ENCODE measurements around the gene ZNF438.

The ZNF438 gene

GRCh38 chr10:31075434-31075833 is 43.8 kb upstream of the ZNF438 start:
- peak; percentile 61; the same call in 2 of the 3 replicates for ATAC-seq
- TF ChIP-seq ZFP30 (CRISPR knock-in tag; IDR thresholded peaks at IDR 0.05): no peak
- TF ChIP-seq CREB5 (CRISPR knock-in tag; IDR thresholded peaks at IDR 0.05; ENCODE audit: low read depth): no peak
- no peak for TF ChIP-seq TSHZ2 (CRISPR knock-in tag; IDR thresholded peaks at IDR 0.05)
- TF ChIP-seq ESRRG (CRISPR knock-in tag; IDR thresholded peaks at IDR 0.05): no peak
- no peak for TF ChIP-seq ZFP3 (CRISPR knock-in tag; IDR thresholded peaks at IDR 0.05)
- no peak for TF ChIP-seq OSR1 (CRISPR knock-in tag; IDR thresholded peaks at IDR 0.05)
- no peak for TF ChIP-seq ARNTL (CRISPR knock-in tag; IDR thresholded peaks at IDR 0.05; ENCODE audit: borderline replicate concordance, low read depth)
- TF ChIP-seq, protein P1, sequence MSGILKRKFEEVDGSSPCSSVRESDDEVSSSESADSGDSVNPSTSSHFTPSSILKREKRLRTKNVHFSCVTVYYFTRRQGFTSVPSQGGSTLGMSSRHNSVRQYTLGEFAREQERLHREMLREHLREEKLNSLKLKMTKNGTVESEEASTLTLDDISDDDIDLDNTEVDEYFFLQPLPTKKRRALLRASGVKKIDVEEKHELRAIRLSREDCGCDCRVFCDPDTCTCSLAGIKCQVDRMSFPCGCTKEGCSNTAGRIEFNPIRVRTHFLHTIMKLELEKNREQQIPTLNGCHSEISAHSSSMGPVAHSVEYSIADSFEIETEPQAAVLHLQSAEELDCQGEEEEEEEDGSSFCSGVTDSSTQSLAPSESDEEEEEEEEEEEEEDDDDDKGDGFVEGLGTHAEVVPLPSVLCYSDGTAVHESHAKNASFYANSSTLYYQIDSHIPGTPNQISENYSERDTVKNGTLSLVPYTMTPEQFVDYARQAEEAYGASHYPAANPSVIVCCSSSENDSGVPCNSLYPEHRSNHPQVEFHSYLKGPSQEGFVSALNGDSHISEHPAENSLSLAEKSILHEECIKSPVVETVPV (CRISPR knock-in tag; IDR thresholded peaks at IDR 0.05): no peak
- no peak for TF ChIP-seq ISL1 (CRISPR knock-in tag; IDR thresholded peaks at IDR 0.05)
- no peak for TF ChIP-seq PPARA (CRISPR knock-in tag; IDR thresholded peaks at IDR 0.05; ENCODE audit: borderline replicate concordance)

- TF ChIP-seq ISL1 (CRISPR knock-in tag; IDR thresholded peaks at IDR 0.05): no peak
- no peak for TF ChIP-seq BACH2 (CRISPR knock-in tag; IDR thresholded peaks at IDR 0.05; ENCODE audit: borderline replicate concordance)
- TF ChIP-seq, protein P2, sequence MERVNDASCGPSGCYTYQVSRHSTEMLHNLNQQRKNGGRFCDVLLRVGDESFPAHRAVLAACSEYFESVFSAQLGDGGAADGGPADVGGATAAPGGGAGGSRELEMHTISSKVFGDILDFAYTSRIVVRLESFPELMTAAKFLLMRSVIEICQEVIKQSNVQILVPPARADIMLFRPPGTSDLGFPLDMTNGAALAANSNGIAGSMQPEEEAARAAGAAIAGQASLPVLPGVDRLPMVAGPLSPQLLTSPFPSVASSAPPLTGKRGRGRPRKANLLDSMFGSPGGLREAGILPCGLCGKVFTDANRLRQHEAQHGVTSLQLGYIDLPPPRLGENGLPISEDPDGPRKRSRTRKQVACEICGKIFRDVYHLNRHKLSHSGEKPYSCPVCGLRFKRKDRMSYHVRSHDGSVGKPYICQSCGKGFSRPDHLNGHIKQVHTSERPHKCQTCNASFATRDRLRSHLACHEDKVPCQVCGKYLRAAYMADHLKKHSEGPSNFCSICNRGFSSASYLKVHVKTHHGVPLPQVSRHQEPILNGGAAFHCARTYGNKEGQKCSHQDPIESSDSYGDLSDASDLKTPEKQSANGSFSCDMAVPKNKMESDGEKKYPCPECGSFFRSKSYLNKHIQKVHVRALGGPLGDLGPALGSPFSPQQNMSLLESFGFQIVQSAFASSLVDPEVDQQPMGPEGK (CRISPR knock-in tag; IDR thresholded peaks at IDR 0.05; ENCODE audit: borderline replicate concordance): no peak
- no peak for TF ChIP-seq GLIS3 (CRISPR knock-in tag; IDR thresholded peaks at IDR 0.05)
- no peak for TF ChIP-seq ZFP3 (CRISPR knock-in tag; IDR thresholded peaks at IDR 0.05)
- TF ChIP-seq TOX (CRISPR knock-in tag; IDR thresholded peaks at IDR 0.05; ENCODE audit: borderline replicate concordance): no peak
- no peak for ATAC-seq
Observed at GRCh38 chr10:31074722-31075086, 43.0 kb upstream of the ZNF438 start.

- no peak for ATAC-seq
- no peak for TF ChIP-seq CREB5 (CRISPR knock-in tag; IDR thresholded peaks at IDR 0.05; ENCODE audit: low read depth)
- TF ChIP-seq OSR1 (CRISPR knock-in tag; IDR thresholded peaks at IDR 0.05): no peak
- TF ChIP-seq PPARA (CRISPR knock-in tag; IDR thresholded peaks at IDR 0.05; ENCODE audit: borderline replicate concordance): no peak
- TF ChIP-seq ZNF565 (CRISPR knock-in tag; conservative IDR thresholded peaks at IDR 0.05; ENCODE audit: low read depth): no peak
- no peak for TF ChIP-seq ZNF8 (CRISPR knock-in tag; IDR thresholded peaks at IDR 0.05)
- no peak for TF ChIP-seq ZNF70 (CRISPR knock-in tag; IDR thresholded peaks at IDR 0.05)
- TF ChIP-seq ZFP30 (CRISPR knock-in tag; IDR thresholded peaks at IDR 0.05): no peak
- no peak for TF ChIP-seq TOX (CRISPR knock-in tag; IDR thresholded peaks at IDR 0.05; ENCODE audit: borderline replicate concordance)
- no peak for TF ChIP-seq SNAI2 (CRISPR knock-in tag; IDR thresholded peaks at IDR 0.05)
- TF ChIP-seq, protein P3, sequence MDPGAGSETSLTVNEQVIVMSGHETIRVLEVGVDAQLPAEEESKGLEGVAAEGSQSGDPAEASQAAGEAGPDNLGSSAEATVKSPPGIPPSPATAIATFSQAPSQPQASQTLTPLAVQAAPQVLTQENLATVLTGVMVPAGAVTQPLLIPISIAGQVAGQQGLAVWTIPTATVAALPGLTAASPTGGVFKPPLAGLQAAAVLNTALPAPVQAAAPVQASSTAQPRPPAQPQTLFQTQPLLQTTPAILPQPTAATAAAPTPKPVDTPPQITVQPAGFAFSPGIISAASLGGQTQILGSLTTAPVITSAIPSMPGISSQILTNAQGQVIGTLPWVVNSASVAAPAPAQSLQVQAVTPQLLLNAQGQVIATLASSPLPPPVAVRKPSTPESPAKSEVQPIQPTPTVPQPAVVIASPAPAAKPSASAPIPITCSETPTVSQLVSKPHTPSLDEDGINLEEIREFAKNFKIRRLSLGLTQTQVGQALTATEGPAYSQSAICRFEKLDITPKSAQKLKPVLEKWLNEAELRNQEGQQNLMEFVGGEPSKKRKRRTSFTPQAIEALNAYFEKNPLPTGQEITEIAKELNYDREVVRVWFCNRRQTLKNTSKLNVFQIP (CRISPR knock-in tag; IDR thresholded peaks at IDR 0.05; ENCODE audit: borderline replicate concordance, low read depth): no peak
- TF ChIP-seq ZFP3 (CRISPR knock-in tag; IDR thresholded peaks at IDR 0.05): no peak
- no peak for TF ChIP-seq ESRRG (CRISPR knock-in tag; IDR thresholded peaks at IDR 0.05)
- TF ChIP-seq RARB (CRISPR knock-in tag; IDR thresholded peaks at IDR 0.05): no peak
- no peak for TF ChIP-seq BACH2 (CRISPR knock-in tag; IDR thresholded peaks at IDR 0.05; ENCODE audit: borderline replicate concordance)
- TF ChIP-seq TSHZ2 (CRISPR knock-in tag; IDR thresholded peaks at IDR 0.05): no peak
- TF ChIP-seq CSDC2 (CRISPR knock-in tag; IDR thresholded peaks at IDR 0.05): no peak
- TF ChIP-seq, protein P1 (CRISPR knock-in tag; IDR thresholded peaks at IDR 0.05): no peak
Observed at GRCh38 chr10:31073996-31074721, 42.5 kb upstream of the ZNF438 start.

All from SK-N-SH treated with all-trans-retinoic acid at 6 μM for 48 hours (cell line).